ENCODE measurements around the gene HJV. TPM values are rescaled to one million over a fixed set of nuclear protein-coding genes. Genes with fewer than 3 reads are reported as not detected.
"Not testable (repeated sequence)": the region's sequence is repeated elsewhere in the genome, so short reads cannot be mapped to it uniquely, and the experiment has no call there.

The HJV gene
- total and polyA plus RNA-seq, 2 of the 13 experiments (the other 11 are each of a cell fraction or from before 2014, with no cell fraction given), result 0.18 TPM; not detected in 1

GRCh38 chr1:146059148-146059547, 37.6 kb upstream of the HJV start:
- BruUV-seq (replicated peaks); H3K4me1 ChIP-seq (ENCODE audit: insufficient read depth, low read length); ATAC-seq; DNase-seq (ENCODE audit: low spot score); H4K20me1 ChIP-seq (ENCODE audit: insufficient read depth, low read length); FAIRE-seq; CTCF ChIA-PET (ENCODE audit: low intra/inter-chr PET ratio, low total read pairs); H3K9me3 ChIP-seq (ENCODE audit: low read length); H3K27me3 ChIP-seq (ENCODE audit: control insufficient read depth in 1 of 2, insufficient read depth in 2 of 2, low read length in 2 of 2); H3K79me2 ChIP-seq (ENCODE audit: insufficient read depth, low read length); intact Hi-C loops (cut with micrococcal nuclease; ENCODE audit: unreplicated experiment); H3K27ac ChIP-seq (ENCODE audit: extremely low read length, insufficient read depth, low read length); H2AFZ ChIP-seq (ENCODE audit: low read length); H3K4me3 ChIP-seq (replicated peaks in 1 of 3; ENCODE audit: insufficient read depth in 1 of 3, low read depth in 2 of 3, low read length in 3 of 3); POLR2A ChIA-PET; in situ Hi-C loops (cut with HindIII; ENCODE audit: extremely low pct_ligation_motif_present, low pct_unique_long_range_greater_than_20kb); H3K4me2 ChIP-seq (ENCODE audit: low read depth, low read length); H3K36me3 ChIP-seq (replicated peaks in 1 of 2; ENCODE audit: control insufficient read depth in 1 of 2, insufficient read depth in 2 of 2, low read length in 2 of 2); H3K9ac ChIP-seq (ENCODE audit: insufficient read depth, low read depth, low read length): not testable (repeated sequence)
- 0 out of 2 replicates have a peak, but pooled peaks have one; percentile 21 for TF ChIP-seq CEBPG (CRISPR knock-in tag; IDR thresholded peaks at IDR 0.05)
- TF ChIP-seq CEBPB (IDR thresholded peaks at IDR 0.05; ENCODE audit: borderline replicate concordance, low read depth, low read length), result peak; percentile 14; the same call in 1 of the 2 replicates
- 56% methylated on average over 4 of the region's 5 CpGs for WGBS (ENCODE audit: low lambda C conversion rate)

DNA sequence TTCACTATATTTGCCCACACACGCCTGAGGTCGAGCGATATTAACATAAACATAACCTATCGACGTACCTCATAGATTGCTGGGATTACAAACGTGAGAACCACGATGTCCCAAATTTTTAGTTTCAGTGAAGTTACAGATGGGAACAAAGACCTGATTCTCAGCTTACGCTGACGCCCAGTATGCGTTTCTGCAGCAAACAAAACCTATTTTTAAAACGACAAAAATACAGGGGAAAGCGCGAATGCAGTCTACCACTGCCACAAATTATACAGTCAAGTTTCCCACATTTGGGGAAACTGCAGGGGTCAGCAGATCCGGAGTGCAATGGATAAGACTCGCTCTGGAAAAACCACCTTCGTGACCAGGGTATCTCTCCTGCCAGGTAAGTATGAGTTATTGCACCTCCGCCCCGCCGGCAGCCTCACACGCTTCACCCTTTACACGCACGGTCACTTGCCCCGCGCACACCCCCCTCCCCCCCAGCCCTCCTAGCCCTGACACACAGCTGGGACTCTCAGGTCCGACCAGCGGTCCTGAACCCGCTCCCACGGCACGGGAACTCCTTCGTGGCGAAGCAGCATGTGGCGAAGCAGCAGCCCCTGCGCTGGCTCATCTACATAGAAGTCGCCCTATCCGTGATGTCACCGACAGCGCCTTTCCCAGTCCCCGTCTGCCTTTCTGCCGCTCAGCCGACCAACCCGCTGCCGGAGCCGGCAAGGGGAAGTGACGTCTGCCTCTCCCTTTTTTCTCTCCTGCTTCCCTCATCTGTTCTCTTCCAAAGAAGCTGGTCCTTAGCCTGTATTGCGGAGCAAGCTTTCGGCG, 30.5 kb upstream of the HJV start:
- peak; percentile 66 for FAIRE-seq
- in situ Hi-C loops (cut with HindIII; ENCODE audit: extremely low pct_ligation_motif_present, low pct_unique_long_range_greater_than_20kb); H2AFZ ChIP-seq (ENCODE audit: low read length); H3K79me2 ChIP-seq (ENCODE audit: insufficient read depth, low read length); CTCF ChIA-PET (ENCODE audit: low intra/inter-chr PET ratio, low total read pairs); H3K27me3 ChIP-seq (ENCODE audit: control insufficient read depth in 1 of 2, insufficient read depth in 2 of 2, low read length in 2 of 2); H3K9me3 ChIP-seq (ENCODE audit: low read length); H3K36me3 ChIP-seq (replicated peaks in 1 of 2; ENCODE audit: control insufficient read depth in 1 of 2, insufficient read depth in 2 of 2, low read length in 2 of 2); H4K20me1 ChIP-seq (ENCODE audit: insufficient read depth, low read length); TF ChIP-seq SP1, NONO (IDR thresholded peaks at IDR 0.05): not testable (repeated sequence)
- Histone ChIP-seq H3K4me1 (ENCODE audit: insufficient read depth, low read length) (peaks cover 43% of the 10 kb centered on the region), H3K27ac (ENCODE audit: extremely low read length, insufficient read depth, low read length) (peak overlapping the region; percentile 94), H3K4me2 (ENCODE audit: low read depth, low read length) (peak overlapping the region; percentile 79), H3K4me3 (replicated peaks in 1 of 3; ENCODE audit: insufficient read depth in 1 of 3, low read depth in 2 of 3, low read length in 3 of 3) (peak overlapping the region; percentile 60 to 71 (median 67)), H3K9ac (ENCODE audit: insufficient read depth, low read depth, low read length) (peak overlapping the region; percentile 83)
- BruUV-seq (replicated peaks), result TSS peak; percentile 97
- WGBS (ENCODE audit: low lambda C conversion rate), result 1% methylated on average over 27 of the region's 47 CpGs
- intact Hi-C loops (cut with micrococcal nuclease; ENCODE audit: unreplicated experiment), result loop anchor here (1.0 kb wide), 1 partner anchor 14 kb away; no protein-coding TSS in a partner anchor
- peak; percentile 96 for DNase-seq (ENCODE audit: low spot score)
- POLR2A ChIA-PET, result interaction anchor here (0.9 to 6.1 kb wide), 15 partner anchors 9 to 587 kb away, joined by 3 to 297 read pairs (median 6); partner anchors contain the start of genes ANKRD34A, HJV, LIX1L and PIAS3
- ATAC-seq, result peak; percentile 94
- peak; percentile 46; the same call in 1 of the 2 replicates for TF ChIP-seq ZNF563 (CRISPR knock-in tag; IDR thresholded peaks at IDR 0.05)
- peak; percentile 97 for TF ChIP-seq HOXA9 (CRISPR knock-in tag; IDR thresholded peaks at IDR 0.05; ENCODE audit: borderline replicate concordance)
- peak; percentile 80 for TF ChIP-seq RXRB (CRISPR knock-in tag; IDR thresholded peaks at IDR 0.05; ENCODE audit: borderline replicate concordance)
- TF ChIP-seq SP1 (CRISPR knock-in tag; IDR thresholded peaks at IDR 0.05), result peak; percentile 69
- peak; percentile 82 for TF ChIP-seq FOXA3 (CRISPR knock-in tag; IDR thresholded peaks at IDR 0.05)
- TF ChIP-seq SMAD3 (CRISPR knock-in tag; IDR thresholded peaks at IDR 0.05), result peak; percentile 95
- peak; percentile 96 for TF ChIP-seq SMYD3 (CRISPR knock-in tag; IDR thresholded peaks at IDR 0.05)
- TF ChIP-seq, protein P1, sequence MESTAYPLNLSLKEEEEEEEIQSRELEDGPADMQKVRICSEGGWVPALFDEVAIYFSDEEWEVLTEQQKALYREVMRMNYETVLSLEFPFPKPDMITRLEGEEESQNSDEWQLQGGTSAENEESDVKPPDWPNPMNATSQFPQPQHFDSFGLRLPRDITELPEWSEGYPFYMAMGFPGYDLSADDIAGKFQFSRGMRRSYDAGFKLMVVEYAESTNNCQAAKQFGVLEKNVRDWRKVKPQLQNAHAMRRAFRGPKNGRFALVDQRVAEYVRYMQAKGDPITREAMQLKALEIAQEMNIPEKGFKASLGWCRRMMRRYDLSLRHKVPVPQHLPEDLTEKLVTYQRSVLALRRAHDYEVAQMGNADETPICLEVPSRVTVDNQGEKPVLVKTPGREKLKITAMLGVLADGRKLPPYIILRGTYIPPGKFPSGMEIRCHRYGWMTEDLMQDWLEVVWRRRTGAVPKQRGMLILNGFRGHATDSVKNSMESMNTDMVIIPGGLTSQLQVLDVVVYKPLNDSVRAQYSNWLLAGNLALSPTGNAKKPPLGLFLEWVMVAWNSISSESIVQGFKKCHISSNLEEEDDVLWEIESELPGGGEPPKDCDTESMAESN (CRISPR knock-in tag; conservative IDR thresholded peaks at IDR 0.05), result peak; percentile 85
- peak; percentile 88 for TF ChIP-seq ZNF331 (CRISPR knock-in tag; IDR thresholded peaks at IDR 0.05)
- TF ChIP-seq NONO (CRISPR knock-in tag; conservative IDR thresholded peaks at IDR 0.05), result peak; percentile 98
- TF ChIP-seq ZSCAN9 (CRISPR knock-in tag; IDR thresholded peaks at IDR 0.05; ENCODE audit: borderline replicate concordance), result peak; percentile 94
